OCI-LY1 (cell line): Measurements from ENCODE around the gene METTL9.

Source experiments
- H2AFZ ChIP-seq: fragments of 200-600 bp; sonication (generic), shearing (Covaris generic); 2 replicates; pipeline ENCODE4 v1.6.0; 2014; ENCODE audit warnings: antibody characterized with exemption, mild to moderate bottlenecking, low read length
- H3F3A ChIP-seq: fragments of 200-600 bp; sonication (generic), shearing (Covaris generic); 2 replicates; pipeline ENCODE4 v1.6.0; 2014; ENCODE audit warnings: mild to moderate bottlenecking, antibody characterized with exemption, low read length, moderate library complexity; ENCODE audit not compliant: insufficient read depth
- H3K27ac ChIP-seq: fragments of 200-600 bp; sonication (generic); 2 replicates; pipeline ENCODE4 v1.5.1; 2014; ENCODE audit warnings: low read length, mixed run types, mild to moderate bottlenecking, low read depth; ENCODE audit not compliant: poor library complexity, severe bottlenecking
- H3K27me3 ChIP-seq: fragments of 200-600 bp; sonication (generic); 2 replicates; pipeline ENCODE4 v1.6.0; 2014; ENCODE audit warnings: antibody characterized with exemption, mild to moderate bottlenecking, low read length, moderate library complexity; ENCODE audit not compliant: insufficient read depth
- H3K36me3 ChIP-seq: fragments of 200-600 bp; sonication (generic); 2 replicates; pipeline ENCODE4 v1.6.1; 2014; ENCODE audit warnings: mild to moderate bottlenecking, antibody characterized with exemption, low read length, moderate library complexity, mixed read lengths; ENCODE audit not compliant: insufficient read depth
- H3K4me1 ChIP-seq: fragments of 200-600 bp; sonication (generic); 2 replicates; pipeline ENCODE4 v1.5.1; 2014; ENCODE audit warnings: mild to moderate bottlenecking, low read length, moderate library complexity; ENCODE audit not compliant: insufficient read depth, severe bottlenecking
- H3K4me2 ChIP-seq: fragments of 200-600 bp; sonication (generic), shearing (Covaris generic); 2 replicates; pipeline ENCODE4 v1.6.1; 2014; ENCODE audit warnings: low read length
- H3K4me3 ChIP-seq: fragments of 200-600 bp; sonication (generic); 2 replicates; pipeline ENCODE4 v1.5.1; 2014; ENCODE audit warnings: low read length, low read depth, mild to moderate bottlenecking, mixed read lengths; ENCODE audit not compliant: poor library complexity, severe bottlenecking
- H3K79me2 ChIP-seq: fragments of 200-600 bp; shearing (Covaris generic); 2 replicates; pipeline ENCODE4 v1.6.1; 2016; ENCODE audit warnings: mixed run types, low read length, mixed read lengths; ENCODE audit not compliant: insufficient read depth
- H3K9ac ChIP-seq: fragments of 200-600 bp; sonication (generic), shearing (Covaris generic); 2 replicates; pipeline ENCODE4 v1.6.1; 2014; ENCODE audit warnings: mild to moderate bottlenecking, low read length, mixed read lengths
- H3K9me2 ChIP-seq: fragments of 200-600 bp; sonication (generic), shearing (Covaris generic); 2 replicates; pipeline ENCODE4 v1.6.1; 2014; ENCODE audit warnings: low read depth, mild to moderate bottlenecking, low read length, mixed read lengths
- H3K9me3 ChIP-seq: fragments of 200-600 bp; shearing (Covaris generic); 2 replicates; pipeline ENCODE4 v1.6.1; 2014; ENCODE audit warnings: low read length, mixed read lengths
- H4K20me1 ChIP-seq: fragments of 200-600 bp; sonication (generic), shearing (Covaris generic); 2 replicates; pipeline ENCODE4 v1.6.0; 2016; ENCODE audit warnings: mild to moderate bottlenecking, low read length; ENCODE audit not compliant: insufficient read depth
- EZH2 ChIP-seq: fragments of 200-600 bp; sonication (generic), shearing (Covaris generic); IDR thresholded peaks from 2 replicates; pipeline ENCODE4 v1.8.0; 2017; ENCODE audit warnings: borderline replicate concordance, mixed run types, mild to moderate bottlenecking, antibody characterized with exemption, low read length, moderate library complexity, mixed read lengths
- TF ChIP-seq, protein P1 (sequence below): fragments of 200-600 bp; sonication (generic), shearing (Covaris generic); IDR thresholded peaks from 2 replicates; pipeline ENCODE4 v1.5.1; 2017; ENCODE audit warnings: mild to moderate bottlenecking, antibody characterized with exemption, low read length, moderate library complexity, mixed read lengths

Gene METTL9

DNA sequence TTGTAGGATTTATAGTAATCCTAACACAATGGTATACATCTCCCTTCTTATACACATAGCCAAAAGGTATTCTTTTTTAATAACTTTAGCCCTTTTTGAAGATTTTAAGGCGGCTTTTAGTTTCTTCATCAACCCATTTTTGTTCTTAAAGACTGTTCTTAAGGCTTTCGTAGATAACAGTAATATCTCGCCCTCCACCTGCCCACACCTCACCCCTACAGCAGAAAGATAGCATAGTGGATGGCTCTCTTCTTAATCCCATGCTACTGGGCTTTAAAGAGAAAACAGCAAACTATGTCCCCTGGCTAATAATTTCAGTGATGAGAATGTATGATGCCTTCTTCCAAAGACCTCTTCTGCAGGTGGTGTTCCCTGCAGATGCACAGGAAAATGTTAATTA lies 44.4 kb downstream of the METTL9 start:
- Histone ChIP-seq H3K9me2 (no peaks in the 10 kb centered on the region), H3K27ac (peak overlapping the region; percentile 99), H3K9me3 (no peaks in the 10 kb centered on the region), H4K20me1 (no peaks in the 10 kb centered on the region), H3K4me3 (peak overlapping the region; percentile 55), H3K4me2 (peak overlapping the region; percentile 83), H3K79me2 (peaks cover 14% of the 10 kb centered on the region), H3K9ac (peak overlapping the region; percentile 70), H3K36me3 (no peaks in the 10 kb centered on the region; the same call in 1 of the 2 replicates), H3K27me3 (no peaks in the 10 kb centered on the region), H3F3A (peaks cover 21% of the 10 kb centered on the region), H3K4me1 (peaks cover 82% of the 10 kb centered on the region), H2AFZ (no peak overlapping the region)
- TF ChIP-seq, protein P1, sequence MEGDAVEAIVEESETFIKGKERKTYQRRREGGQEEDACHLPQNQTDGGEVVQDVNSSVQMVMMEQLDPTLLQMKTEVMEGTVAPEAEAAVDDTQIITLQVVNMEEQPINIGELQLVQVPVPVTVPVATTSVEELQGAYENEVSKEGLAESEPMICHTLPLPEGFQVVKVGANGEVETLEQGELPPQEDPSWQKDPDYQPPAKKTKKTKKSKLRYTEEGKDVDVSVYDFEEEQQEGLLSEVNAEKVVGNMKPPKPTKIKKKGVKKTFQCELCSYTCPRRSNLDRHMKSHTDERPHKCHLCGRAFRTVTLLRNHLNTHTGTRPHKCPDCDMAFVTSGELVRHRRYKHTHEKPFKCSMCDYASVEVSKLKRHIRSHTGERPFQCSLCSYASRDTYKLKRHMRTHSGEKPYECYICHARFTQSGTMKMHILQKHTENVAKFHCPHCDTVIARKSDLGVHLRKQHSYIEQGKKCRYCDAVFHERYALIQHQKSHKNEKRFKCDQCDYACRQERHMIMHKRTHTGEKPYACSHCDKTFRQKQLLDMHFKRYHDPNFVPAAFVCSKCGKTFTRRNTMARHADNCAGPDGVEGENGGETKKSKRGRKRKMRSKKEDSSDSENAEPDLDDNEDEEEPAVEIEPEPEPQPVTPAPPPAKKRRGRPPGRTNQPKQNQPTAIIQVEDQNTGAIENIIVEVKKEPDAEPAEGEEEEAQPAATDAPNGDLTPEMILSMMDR: no peak
- TF ChIP-seq EZH2: no peak

DNA sequence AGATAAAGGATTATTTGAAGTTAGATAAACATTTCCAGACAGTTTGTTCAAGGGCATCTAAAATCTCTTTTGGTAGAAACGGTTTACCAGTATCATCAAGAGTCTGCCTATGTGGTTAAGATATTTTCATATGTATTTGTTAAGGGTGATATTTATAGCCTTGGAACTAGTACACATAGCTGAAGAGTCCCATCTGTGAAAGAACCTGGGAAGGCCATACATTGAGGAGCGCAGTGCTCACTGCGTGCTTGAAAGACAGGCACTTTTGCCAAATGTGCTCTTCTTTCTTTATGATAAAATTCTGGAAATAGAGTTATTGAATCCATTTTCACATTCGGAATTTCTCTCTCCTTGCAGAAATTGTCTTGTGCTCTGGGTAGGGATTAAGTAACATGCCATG lies 45.3 kb downstream of the METTL9 start:
- Histone ChIP-seq H3K9ac (peak overlapping the region; percentile 70), H3K79me2 (peaks cover 14% of the 10 kb centered on the region), H3K36me3 (no peaks in the 10 kb centered on the region), H3K4me2 (peak overlapping the region; percentile 83), H3K27ac (peak overlapping the region; percentile 99), H2AFZ (no peak overlapping the region), H3F3A (peaks cover 15% of the 10 kb centered on the region), H3K27me3 (no peaks in the 10 kb centered on the region), H3K4me1 (peaks cover 90% of the 10 kb centered on the region), H3K9me2 (no peaks in the 10 kb centered on the region), H4K20me1 (no peaks in the 10 kb centered on the region), H3K9me3 (no peaks in the 10 kb centered on the region), H3K4me3 (peak overlapping the region; percentile 55)
- no peak for TF ChIP-seq EZH2
- TF ChIP-seq, protein P1: no peak

DNA sequence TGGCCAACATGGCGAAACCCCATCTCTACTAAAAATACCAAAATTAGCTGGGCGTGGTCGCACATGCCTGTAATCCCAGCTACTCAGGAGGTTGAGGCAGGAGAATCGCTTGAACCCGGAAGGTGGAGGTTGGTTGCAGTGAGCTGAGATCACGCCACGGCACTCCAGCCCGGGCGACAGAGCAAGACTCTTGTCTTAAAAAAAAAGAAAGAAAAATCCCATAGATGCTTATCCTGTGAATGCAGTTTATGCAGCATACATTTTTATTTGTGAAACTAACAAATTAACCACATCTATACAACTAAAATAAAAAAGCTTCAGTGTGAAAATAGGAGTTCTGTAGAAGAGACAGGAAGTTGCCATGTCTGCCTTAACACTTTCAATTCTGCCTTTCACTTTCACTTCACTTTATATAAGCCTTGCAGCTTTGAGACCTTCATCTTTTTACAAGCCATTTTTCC lies 45.9 kb downstream of the METTL9 start:
- peaks cover 15% of the 10 kb centered on the region for H3F3A ChIP-seq
- H3K9me3 ChIP-seq: no peaks in the 10 kb centered on the region
- H3K9me2 ChIP-seq: no peaks in the 10 kb centered on the region
- H3K27ac ChIP-seq: peak overlapping the region; percentile 99
- H4K20me1 ChIP-seq: no peaks in the 10 kb centered on the region
- H3K4me3 ChIP-seq: peak overlapping the region; percentile 55
- peak overlapping the region; percentile 70 for H3K9ac ChIP-seq
- peaks cover 91% of the 10 kb centered on the region for H3K4me1 ChIP-seq
- peak overlapping the region; percentile 83 for H3K4me2 ChIP-seq
- TF ChIP-seq, protein P1: no peak
- TF ChIP-seq EZH2: no peak
- no peaks in the 10 kb centered on the region for H3K36me3 ChIP-seq
- no peak overlapping the region for H2AFZ ChIP-seq
- H3K79me2 ChIP-seq: peaks cover 14% of the 10 kb centered on the region
- no peaks in the 10 kb centered on the region for H3K27me3 ChIP-seq
